Uterus (tissue), 2 donors: ENCODE data around the gene RPS27.

Source experiments
- CTCF ChIP-seq, 4 experiments: fragments of 200-600 bp in 2 of 4; fragments of 450-650 bp in 2 of 4; sonication (generic) in 2 of 4; IDR thresholded peaks; one replicate each; pipeline ENCODE4 v1.5.1; 2016 to 2019; ENCODE audit warnings: antibody characterized with exemption in 4 of 4, mild to moderate bottlenecking in 2 of 4, moderate library complexity in 1 of 4
- POLR2A ChIP-seq, 2 donors: fragments of 450-650 bp; IDR thresholded peaks; one replicate each; pipeline ENCODE4 v1.6.1; 2016; ENCODE audit warnings: antibody characterized with exemption in 2 of 2, mild to moderate bottlenecking in 1 of 2, moderate library complexity in 1 of 2

GRCh38 chr1:153946622-153947241 lies 43.8 kb upstream of the RPS27 start, which contains the start of gene DENND4B:
- peak; percentile 93 to 99 (median 96) for TF ChIP-seq CTCF (IDR thresholded peaks at IDR 0.05)
- no peak for TF ChIP-seq POLR2A (IDR thresholded peaks at IDR 0.05)
